Neutrophil (primary cell): Measurements from ENCODE around the gene TYK2.

Experiments
- H3K27ac ChIP-seq: fragments of 200-600 bp; sonication (generic); 2 replicates; pipeline ENCODE4 v1.5.1; 2016; ENCODE audit warnings: mild to moderate bottlenecking, moderate library complexity
- H3K27me3 ChIP-seq: fragments of 200-600 bp; sonication (generic); 2 replicates; pipeline ENCODE4 v1.6.0; 2016; ENCODE audit warnings: mild to moderate bottlenecking
- H3K36me3 ChIP-seq: fragments of 200-600 bp; sonication (generic); 2 replicates; pipeline ENCODE4 v1.5.1; 2017
- H3K4me1 ChIP-seq, 2 experiments: fragments of 200-600 bp in 1 of 2; sonication (generic) in 1 of 2; 1 replicate in 1 of 2; 2 replicates in 1 of 2; pipeline versions ENCODE4 v1.5.1 to v1.6.1; 2013 to 2016; ENCODE audit warnings: low read depth in 1 of 2, low read length in 1 of 2, mild to moderate bottlenecking in 1 of 2, moderate library complexity in 1 of 2; ENCODE audit not compliant: control insufficient read depth in 1 of 2, insufficient read depth in 1 of 2
- H3K4me3 ChIP-seq, 2 experiments: fragments of 200-600 bp in 1 of 2; sonication (generic) in 1 of 2; 1 replicate in 1 of 2; 2 replicates in 1 of 2; pipeline ENCODE4 v1.5.1; 2013 to 2016; ENCODE audit warnings: low read depth in 1 of 2, low read length in 1 of 2, mild to moderate bottlenecking in 1 of 2, moderate library complexity in 1 of 2
- H3K9me3 ChIP-seq: fragments of 200-600 bp; sonication (generic); 2 replicates; pipeline ENCODE4 v1.5.1; 2016
- TF ChIP-seq, protein P1 (sequence below): fragments of 200-600 bp; sonication (generic); IDR thresholded peaks from 2 replicates; pipeline ENCODE4 v1.5.1; 2016; ENCODE audit warnings: antibody characterized with exemption

Gene TYK2

DNA sequence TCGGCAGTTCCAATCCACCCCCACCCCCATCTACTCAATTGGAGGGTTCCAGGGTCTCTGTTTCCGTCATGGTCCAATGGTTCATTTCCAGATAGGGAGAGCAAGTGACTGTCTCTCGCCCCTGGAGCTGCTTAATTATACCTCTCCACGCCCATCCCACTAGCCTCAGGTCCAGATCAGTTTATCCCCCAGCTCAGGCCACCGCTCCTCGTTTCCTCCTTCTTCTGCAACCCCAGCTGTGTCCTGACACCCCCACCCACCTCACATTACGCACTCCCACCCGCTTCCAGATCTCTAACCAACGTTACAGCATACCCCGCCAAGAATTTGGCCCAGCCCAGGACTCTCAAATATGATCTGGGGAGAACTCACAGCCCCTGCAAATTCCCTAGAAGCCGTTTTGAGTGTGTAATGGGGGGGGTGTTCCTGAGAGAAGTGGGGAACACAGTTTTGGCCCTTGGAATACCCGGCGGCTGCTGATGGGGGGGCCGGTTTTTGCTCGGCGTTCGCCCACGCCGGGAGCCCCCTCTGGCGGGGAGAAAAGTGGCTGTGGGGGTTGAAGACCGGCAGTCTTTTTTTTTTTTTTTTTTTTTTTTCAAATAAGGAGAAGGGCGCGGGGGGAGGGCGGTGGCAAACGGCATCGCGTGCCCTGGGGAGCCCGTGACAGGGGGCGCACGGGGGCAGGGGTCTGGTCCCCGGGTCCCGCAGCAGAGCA is 38.3 kb upstream of the TYK2 start:
- peaks cover 7 to 24% of the 10 kb centered on the region in 2 experiments for H3K4me1 ChIP-seq
- no peak overlapping the region for H3K27ac ChIP-seq

DNA sequence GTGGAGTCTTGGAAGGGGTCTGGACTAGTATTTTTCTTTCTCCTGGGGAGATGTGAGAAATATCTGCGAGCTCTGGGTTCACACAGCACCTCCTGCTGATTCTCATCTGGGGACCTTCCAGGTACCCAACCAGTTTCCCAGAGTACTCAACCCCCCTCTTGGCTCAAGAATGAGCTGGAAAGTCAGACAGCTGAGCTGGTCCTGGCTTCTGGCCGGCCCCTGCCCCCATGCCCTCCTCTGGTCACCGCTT is 37.8 kb upstream of the TYK2 start:
- H3K9me3 ChIP-seq = no peaks in the 10 kb centered on the region
- H3K4me1 ChIP-seq = peaks cover 6 to 23% of the 10 kb centered on the region in 2 experiments
- no peak overlapping the region for H3K27ac ChIP-seq
- TF ChIP-seq, protein P1, sequence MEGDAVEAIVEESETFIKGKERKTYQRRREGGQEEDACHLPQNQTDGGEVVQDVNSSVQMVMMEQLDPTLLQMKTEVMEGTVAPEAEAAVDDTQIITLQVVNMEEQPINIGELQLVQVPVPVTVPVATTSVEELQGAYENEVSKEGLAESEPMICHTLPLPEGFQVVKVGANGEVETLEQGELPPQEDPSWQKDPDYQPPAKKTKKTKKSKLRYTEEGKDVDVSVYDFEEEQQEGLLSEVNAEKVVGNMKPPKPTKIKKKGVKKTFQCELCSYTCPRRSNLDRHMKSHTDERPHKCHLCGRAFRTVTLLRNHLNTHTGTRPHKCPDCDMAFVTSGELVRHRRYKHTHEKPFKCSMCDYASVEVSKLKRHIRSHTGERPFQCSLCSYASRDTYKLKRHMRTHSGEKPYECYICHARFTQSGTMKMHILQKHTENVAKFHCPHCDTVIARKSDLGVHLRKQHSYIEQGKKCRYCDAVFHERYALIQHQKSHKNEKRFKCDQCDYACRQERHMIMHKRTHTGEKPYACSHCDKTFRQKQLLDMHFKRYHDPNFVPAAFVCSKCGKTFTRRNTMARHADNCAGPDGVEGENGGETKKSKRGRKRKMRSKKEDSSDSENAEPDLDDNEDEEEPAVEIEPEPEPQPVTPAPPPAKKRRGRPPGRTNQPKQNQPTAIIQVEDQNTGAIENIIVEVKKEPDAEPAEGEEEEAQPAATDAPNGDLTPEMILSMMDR = no peak
- H3K36me3 ChIP-seq = no peaks in the 10 kb centered on the region
- H3K27me3 ChIP-seq = peaks cover 87% of the 10 kb centered on the region
- H3K4me3 ChIP-seq = no peak overlapping the region

More for the DNA sequence above, 38.3 kb upstream of the TYK2 start:
- Histone ChIP-seq H3K4me3 (no peak overlapping the region), H3K9me3 (no peaks in the 10 kb centered on the region), H3K27me3 (peaks cover 92% of the 10 kb centered on the region), H3K36me3 (no peaks in the 10 kb centered on the region)
- TF ChIP-seq, protein P1 = no peak

DNA sequence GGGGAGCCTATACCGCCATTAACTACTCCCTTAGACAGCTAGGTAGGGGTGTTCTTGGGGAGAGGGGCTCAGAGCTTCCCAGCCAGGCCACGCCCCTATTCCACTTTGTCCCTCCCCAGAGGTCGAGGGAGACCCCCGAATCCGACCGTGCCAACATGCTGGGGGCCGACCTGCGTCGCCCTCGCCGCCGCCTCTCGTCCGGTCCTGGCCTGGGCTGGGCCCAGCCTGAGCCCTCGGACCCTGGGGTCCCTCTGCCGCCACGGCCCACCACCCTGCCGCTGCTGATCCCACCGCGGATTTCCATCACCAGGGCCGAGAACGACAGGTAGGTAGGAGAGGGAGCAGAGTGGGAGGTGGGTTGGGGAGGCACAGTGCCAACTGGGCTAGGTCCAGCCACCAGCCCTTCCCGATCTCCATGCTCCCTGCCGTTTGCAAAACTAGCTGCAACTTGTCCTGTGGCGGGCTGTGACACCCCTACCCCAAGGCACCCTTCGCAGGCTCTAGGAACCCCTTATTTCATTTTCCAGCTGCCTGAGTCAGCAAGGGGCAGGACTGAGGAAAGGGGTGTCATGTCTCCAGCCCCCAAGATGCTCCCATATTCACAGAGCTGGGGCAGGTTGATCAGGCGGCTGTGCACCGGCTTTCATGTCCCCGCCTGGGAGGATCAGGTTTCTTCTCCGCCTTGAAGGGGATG is 37.3 kb upstream of the TYK2 start:
- no peaks in the 10 kb centered on the region for H3K9me3 ChIP-seq
- H3K27ac ChIP-seq = no peak overlapping the region
- H3K4me3 ChIP-seq = no peak overlapping the region
- no peaks in the 10 kb centered on the region for H3K36me3 ChIP-seq
- TF ChIP-seq, protein P1 = no peak
- H3K27me3 ChIP-seq = peaks cover 83% of the 10 kb centered on the region
- H3K4me1 ChIP-seq = peaks cover 6 to 23% of the 10 kb centered on the region in 2 experiments

DNA sequence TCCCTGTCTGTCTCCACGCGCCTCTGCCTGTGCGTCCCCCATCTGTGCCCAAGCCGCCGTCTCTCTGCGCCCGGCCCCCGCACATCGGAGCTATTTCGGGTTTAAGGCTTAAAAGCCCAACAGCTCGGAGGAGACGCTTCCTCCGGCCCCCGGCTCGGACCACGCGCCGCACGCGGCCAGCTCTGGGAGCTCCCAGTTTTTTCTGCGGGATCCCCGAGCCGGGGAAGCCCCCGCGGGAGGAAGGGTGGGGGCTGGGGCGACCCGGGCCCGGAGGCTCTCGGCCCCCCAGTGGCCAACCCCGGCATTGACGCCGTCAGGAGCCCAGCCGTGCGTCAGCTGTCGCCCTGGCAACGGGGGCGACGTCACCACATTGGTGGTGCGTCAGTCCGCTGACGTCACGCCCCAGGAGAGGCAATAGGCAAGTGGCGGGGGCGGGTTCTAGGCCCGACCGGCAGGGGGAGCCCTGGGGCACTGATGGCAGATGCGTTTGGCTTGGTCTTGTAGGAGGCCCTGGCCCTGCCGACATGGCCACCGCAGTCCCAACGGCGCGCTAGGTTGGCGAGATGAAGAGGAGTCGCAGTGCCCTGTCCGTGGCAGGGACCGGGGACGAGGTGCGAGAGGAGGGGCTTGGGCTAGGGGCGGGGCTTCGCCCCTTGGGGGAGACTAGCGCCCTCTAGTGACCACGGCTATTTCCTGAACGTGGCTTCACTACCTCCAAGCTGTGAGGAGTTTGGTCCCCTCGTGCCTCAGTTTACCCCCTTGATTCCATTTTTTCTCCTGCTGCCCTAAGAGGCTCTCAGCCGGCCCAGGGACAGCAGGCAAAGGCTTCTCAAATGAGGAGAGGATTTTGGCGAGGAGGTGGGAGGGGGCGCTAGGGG is 36.2 kb upstream of the TYK2 start:
- TF ChIP-seq, protein P1 = peak; percentile 93
- H3K36me3 ChIP-seq = no peaks in the 10 kb centered on the region
- peaks cover 76% of the 10 kb centered on the region for H3K27me3 ChIP-seq
- H3K4me3 ChIP-seq = peak overlapping the region; percentile 42 to 50
- H3K4me1 ChIP-seq = peaks cover 6 to 23% of the 10 kb centered on the region in 2 experiments
- H3K27ac ChIP-seq = peak overlapping the region; percentile 52
- no peaks in the 10 kb centered on the region for H3K9me3 ChIP-seq

DNA sequence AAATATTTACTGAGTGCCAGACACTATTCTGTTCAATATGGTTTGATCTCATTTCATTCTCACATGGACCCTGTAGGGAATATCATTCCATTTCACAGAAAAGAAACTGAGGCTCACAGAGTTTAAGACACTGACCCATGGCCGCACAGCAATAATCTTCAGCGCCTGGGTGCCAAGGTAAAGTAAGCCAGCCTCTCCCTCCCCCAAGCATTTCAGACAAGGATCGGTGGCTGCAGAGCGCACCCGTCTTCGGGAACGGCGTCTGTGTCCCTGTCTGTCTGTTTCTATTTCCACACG is 35.7 kb upstream of the TYK2 start:
- Histone ChIP-seq H3K4me1 (peaks cover 6 to 23% of the 10 kb centered on the region in 2 experiments), H3K27ac (no peak overlapping the region), H3K27me3 (peaks cover 70% of the 10 kb centered on the region), H3K9me3 (no peaks in the 10 kb centered on the region), H3K36me3 (no peaks in the 10 kb centered on the region), H3K4me3 (peak overlapping the region; percentile 22 to 50)
- TF ChIP-seq, protein P1 = no peak
